H1 (cell line): ENCODE data around the gene ZNF695.

Experiments used
- CTCF ChIP-seq, 3 experiments: IDR thresholded peaks; 1 replicate in 2 of 3; 2 replicates in 1 of 3; pipeline versions ENCODE4 v1.5.1 to v1.6.1; 2011; ENCODE audit warnings: low read length in 3 of 3, mild to moderate bottlenecking in 3 of 3, inconsistent platforms in 2 of 3, low read depth in 1 of 3, moderate library complexity in 1 of 3; ENCODE audit not compliant: insufficient read depth in 1 of 3; ENCODE audit errors: control extremely low read depth in 1 of 3
- E2F6 ChIP-seq: IDR thresholded peaks from 2 replicates; pipeline ENCODE4 v1.6.1; 2012; ENCODE audit warnings: inconsistent platforms
- EZH2 ChIP-seq: fragments of 200-600 bp; sonication (generic); IDR thresholded peaks from 2 replicates; pipeline ENCODE4 v1.7.1; 2012; ENCODE audit warnings: low read depth, mild to moderate bottlenecking, moderate library complexity, low read length, inconsistent platforms; ENCODE audit not compliant: severe bottlenecking
- FOSL1 ChIP-seq: IDR thresholded peaks from 2 replicates; pipeline ENCODE4 v1.6.1; 2011; ENCODE audit warnings: mild to moderate bottlenecking, low read depth, low read length, moderate library complexity; ENCODE audit not compliant: insufficient read depth
- GTF2F1 ChIP-seq: IDR thresholded peaks from 2 replicates; pipeline ENCODE4 v1.6.1; 2012; ENCODE audit warnings: low read depth, low read length, improper control_type of control experiment, borderline replicate concordance
- MAX ChIP-seq: IDR thresholded peaks from 2 replicates; pipeline ENCODE4 v1.6.1; 2012; ENCODE audit warnings: inconsistent platforms
- SRF ChIP-seq: IDR thresholded peaks from 2 replicates; pipeline ENCODE4 v1.6.1; 2011; ENCODE audit warnings: mild to moderate bottlenecking, low read depth, low read length, moderate library complexity
- TBP ChIP-seq: IDR thresholded peaks from 2 replicates; pipeline ENCODE4 v1.6.1; 2011; ENCODE audit warnings: low read depth, low read length, improper control_type of control experiment
- YY1 ChIP-seq: IDR thresholded peaks from 2 replicates; pipeline ENCODE4 v1.6.1; 2011; ENCODE audit warnings: low read depth, mild to moderate bottlenecking, low read length

- TF ChIP-seq E2F6: no peak
- no peak for TF ChIP-seq CTCF (IDR thresholded peaks at IDR 0.05; ENCODE audit: control extremely low read depth in 1 of 3, insufficient read depth in 1 of 3, low read depth in 1 of 3, low read length in 3 of 3)
- TF ChIP-seq TBP: no peak
- no peak for TF ChIP-seq EZH2
- no peak for TF ChIP-seq MAX
- no peak for TF ChIP-seq FOSL1
- no peak for TF ChIP-seq GTF2F1
- TF ChIP-seq YY1: no peak
- no peak for TF ChIP-seq SRF
These were observed 29.6 kb downstream of the ZNF695 start for GRCh38 chr1:246978281-246978680.
